GM21447 (cell line): ENCODE measurements around the gene TRIP11.

Experiments used
- ATAC-seq: cut with Tn5 transposase; IDR thresholded peaks from one replicate; pipeline ENCODE4 v1.9.1; 2021; ENCODE audit not compliant: unreplicated experiment

Gene TRIP11

DNA sequence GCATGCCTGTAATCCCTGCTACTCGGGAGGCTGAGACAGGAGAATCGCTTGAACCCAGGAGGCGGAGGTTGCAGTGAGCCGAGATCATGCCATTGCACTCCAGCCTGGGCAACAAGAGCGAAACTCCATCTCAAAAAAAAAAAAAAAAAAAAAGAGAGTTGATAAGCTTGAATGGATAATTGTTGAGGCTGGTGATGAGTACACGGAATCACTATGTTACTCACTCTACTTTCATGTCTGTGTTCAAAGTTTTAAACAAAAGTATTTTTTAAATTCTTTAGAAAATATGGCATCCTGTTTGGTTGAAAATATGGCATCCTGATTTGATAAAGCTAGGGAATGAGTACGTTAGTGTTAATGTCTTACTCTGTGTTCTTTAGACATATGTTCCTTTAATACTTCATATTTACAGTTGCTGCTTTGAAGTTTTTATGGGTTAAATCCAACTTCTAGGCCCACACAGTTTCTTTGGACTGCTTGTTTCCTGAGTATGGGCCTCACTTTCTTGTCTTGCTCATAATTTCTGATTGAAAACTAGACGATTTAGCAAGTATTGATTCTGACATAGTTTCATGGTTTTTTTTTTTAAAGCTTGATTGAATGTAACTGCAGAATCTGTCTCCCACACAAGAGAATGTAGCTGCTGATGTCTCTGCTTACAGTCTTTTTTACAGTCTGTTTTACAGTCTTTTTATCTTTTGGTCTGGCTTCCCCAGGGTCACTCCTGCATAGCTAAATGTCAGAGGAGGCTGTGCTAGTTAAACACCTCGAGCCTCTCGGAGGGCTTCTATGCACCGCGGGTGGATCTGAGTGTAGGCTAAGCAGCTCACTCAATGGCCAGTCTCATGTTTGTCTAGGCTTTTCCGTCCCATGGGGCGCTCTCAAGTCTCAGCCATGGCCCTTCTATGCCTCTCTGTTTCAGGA, 78.3 kb downstream of the TRIP11 start:
- no peak for ATAC-seq

DNA sequence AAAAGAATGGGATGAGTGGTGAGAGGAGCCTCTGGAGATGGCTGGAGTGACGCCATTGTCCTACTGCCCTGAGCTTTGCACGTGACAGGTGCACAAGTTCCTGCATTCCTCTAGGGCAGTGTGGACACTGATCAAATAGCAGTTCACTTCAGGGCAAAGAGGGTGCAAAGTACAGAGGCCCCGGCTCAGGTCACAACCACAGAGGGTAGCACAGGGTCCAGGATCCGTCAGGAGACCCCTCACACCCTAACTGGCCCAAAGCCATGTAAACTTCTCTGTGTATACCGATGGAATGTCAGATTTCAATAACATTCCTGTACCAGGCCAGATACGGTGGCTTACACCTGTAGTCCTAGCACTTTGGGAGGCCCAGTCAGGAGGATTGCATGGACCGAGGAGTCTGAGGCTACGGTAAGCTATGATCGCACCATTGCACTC, 82.0 kb downstream of the TRIP11 start:
- ATAC-seq = no peak

DNA sequence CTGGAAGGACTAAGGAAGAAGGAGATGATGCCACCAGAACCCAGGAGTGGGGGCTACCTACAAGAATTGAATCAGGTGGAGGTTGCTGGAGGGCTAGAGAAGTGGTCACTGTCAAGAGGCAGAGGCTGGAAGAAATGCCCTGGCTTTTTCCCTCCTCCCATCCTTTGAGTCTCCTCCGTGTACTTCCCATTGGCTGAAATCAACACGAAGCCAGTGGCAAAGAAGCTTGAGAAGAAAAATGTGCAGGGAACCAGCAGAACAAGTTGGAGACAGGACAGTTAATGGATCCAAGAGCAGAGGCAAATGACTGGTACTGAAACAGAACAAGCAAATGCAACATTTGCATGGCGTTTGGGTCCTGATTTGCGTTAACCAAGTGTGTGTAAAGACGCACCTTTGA, 83.2 kb downstream of the TRIP11 start:
- no peak for ATAC-seq

DNA sequence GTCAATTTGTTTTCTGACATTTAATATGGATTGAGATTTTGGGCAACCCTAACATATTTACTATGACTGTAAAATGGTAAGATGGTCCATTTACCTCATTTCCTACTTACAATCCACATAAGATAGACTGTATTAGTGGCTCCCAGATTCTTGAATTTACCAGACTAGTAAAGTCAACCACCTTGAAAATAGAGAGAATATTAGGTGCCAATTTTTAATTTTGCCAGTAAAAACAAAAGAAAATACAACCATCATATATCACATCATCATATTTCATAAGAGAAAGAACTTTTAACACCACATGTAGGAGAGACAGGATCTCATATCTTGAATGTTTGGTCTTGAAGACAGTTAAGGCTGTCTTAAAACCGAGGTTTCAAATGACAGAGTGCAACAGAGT, 84.7 kb downstream of the TRIP11 start:
- no peak for ATAC-seq

GRCh38 chr14:91953170-91953985, 86.5 kb downstream of the TRIP11 start:
- ATAC-seq = no peak

GRCh38 chr14:91947475-91948184, 92.2 kb downstream of the TRIP11 start, which contains the start of gene FBLN5:
TSS of gene FBLN5 (minus strand) at chr14:91947694. CDS start at chr14:91947229, 465 bp downstream.
- no peak for ATAC-seq

GRCh38 chr14:91946622-91947474, 93.0 kb downstream of the TRIP11 start:
- ATAC-seq = no peak

GRCh38 chr14:91945751-91946621, 93.9 kb downstream of the TRIP11 start:
- ATAC-seq = no peak

DNA sequence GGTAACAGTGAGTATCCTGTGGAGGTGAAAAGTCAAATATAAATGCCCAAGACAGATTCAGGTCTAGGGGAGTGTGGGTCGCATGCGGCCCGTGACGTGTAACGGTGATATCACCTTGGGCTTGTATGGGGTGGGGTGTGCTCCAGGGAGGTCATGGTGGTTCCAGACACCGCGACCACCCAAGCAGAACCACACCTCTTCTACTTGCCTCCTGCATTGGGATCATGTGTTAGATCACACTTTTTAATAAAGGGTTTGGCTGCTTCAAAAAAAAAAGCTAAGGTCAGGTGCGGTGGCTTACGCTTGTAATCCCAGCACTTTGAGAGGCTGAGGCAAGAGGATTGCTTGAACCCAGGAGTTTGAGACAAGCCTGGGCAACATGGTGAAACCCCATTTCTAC, 96.9 kb downstream of the TRIP11 start:
- no peak for ATAC-seq

DNA sequence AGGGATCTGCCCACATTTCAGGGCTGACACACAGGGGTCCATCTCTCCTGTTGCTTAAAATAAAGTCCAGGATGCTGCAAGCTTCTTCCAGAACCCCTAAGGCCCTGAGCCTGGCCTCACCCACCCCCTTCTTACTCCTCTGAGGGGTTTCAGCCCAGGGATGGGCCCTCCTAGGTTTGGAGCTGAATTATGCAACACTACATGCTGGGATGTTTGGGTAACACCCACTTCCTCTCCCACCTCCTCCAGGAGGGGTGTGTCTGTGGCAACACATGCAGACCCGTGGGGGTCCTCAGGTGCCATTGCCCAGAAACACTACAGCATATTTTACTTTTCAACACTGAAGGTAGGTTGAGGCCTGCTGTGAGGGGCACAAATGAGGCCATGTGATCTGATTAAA, 97.7 kb downstream of the TRIP11 start:
- ATAC-seq = no peak

GRCh38 chr14:91940209-91940608, 99.7 kb downstream of the TRIP11 start:
- ATAC-seq = no peak

DNA sequence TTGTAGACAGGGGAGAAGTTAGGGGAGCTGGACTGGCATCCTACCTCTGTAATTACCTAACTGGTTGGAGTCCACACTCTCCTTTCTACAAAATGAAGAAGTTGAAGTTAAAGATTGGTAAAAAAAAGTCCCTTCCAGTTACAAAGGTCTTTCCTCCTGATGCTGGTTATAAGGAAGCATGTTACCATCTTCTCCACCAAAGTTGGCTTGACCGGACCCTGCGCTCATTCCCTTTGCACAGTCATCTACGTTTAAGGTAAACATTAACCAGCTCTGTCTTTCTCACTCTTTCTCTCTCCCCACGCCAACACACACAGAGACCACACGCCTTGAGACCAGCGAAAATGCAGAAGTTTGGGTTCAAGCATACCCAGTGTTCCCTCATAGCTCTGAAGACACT, 104.3 kb downstream of the TRIP11 start:
- ATAC-seq = no peak

- ATAC-seq = no peak
Observed at GRCh38 chr14:91934554-91935285, 105.1 kb downstream of the TRIP11 start.

DNA sequence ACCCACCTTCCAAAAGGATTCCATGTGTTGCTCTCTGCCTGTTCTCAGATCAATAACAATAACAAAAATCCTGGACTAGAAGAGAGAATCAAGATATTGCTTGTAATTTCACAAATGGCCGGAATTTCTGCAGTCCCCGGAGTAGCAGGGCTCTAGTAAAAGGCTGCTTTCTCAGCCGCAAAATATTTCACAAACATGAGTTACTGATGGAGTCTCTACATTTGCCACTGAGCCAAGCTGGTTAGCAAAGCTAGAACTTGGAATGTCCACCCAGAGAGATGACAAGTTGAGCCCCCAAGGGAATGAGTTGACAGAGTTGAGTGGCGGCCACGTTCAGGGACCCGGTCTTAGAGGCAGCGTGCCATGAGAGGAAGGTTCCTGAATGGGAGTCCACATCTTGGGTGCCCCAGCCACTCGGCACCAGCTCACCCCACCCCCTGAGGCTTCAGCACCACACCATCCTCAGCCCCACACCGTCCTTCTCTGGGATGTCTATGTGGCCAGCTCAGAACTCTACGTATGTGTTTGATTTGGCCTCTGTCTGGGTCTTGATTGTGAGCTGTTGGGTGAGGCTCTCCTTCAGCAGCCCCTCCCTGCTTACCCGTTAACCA, 108.3 kb downstream of the TRIP11 start:
- ATAC-seq = no peak

- no peak for ATAC-seq
Observed at GRCh38 chr14:91929700-91930099, 110.2 kb downstream of the TRIP11 start.

DNA sequence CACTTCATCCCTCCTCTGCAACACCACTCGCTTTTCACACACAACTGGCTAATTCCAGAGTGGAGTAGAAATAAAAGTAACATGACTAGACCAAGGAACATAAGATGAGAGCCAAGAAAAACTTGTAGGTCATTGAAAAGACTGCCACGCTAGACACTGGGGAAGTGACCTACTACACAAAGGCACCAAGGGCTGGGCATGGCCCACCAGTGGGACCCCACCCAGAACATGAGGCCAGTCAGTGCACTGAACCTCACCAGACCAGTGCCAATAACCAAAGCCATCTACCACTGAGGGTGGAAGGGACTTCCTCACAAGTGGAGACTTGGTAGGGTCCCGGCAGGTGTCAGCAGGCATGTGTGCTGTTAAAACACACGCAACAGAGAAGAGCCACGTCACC, 112.1 kb downstream of the TRIP11 start:
- ATAC-seq = no peak

DNA sequence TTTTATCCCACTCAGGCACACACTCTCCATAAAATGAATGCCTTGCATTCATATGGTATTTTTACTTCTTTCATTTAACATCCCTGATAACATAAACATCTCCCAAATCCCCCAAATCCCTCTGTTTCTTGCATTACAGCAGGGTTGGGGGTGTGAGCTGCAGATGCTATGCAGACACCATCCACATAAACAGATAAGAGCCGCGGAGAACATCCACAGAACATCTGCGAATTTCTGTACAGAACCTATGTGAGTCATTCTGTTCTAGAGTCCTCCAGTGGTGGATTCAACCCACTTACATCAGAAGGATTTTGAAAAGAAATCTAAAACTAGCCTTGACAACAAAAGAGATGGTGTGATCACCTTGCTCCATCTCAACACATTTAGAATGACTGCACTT, 112.7 kb downstream of the TRIP11 start:
- ATAC-seq = no peak
